Body of pancreas (tissue), 4 donors: ENCODE data around the gene PRAMEF12.

Source experiments
- CTCF ChIP-seq, 7 experiments: fragments of 450-650 bp in 4 of 7; fragments of 200-600 bp in 3 of 7; sonication (generic) in 3 of 7; IDR thresholded peaks; one replicate each; pipeline ENCODE4 v1.5.1; 2016 to 2019; ENCODE audit warnings: antibody characterized with exemption in 7 of 7
- POLR2A ChIP-seq, 3 donors: fragments of 450-650 bp; IDR thresholded peaks; one replicate each; pipeline ENCODE4 v1.6.1; 2016; ENCODE audit warnings: antibody characterized with exemption in 3 of 3, mild to moderate bottlenecking in 2 of 3

GRCh38 chr1:12770620-12771019 is 2.9 kb upstream of the PRAMEF12 start:
- TF ChIP-seq CTCF (IDR thresholded peaks at IDR 0.05) (no peak), POLR2A (IDR thresholded peaks at IDR 0.05) (no peak)
